ENCODE data around the gene PRRT4.

GRCh38 chr7:128399991-128400390, 38.5 kb upstream of the PRRT4 start:
- no peak for TF ChIP-seq EP300 (IDR thresholded peaks at IDR 0.05)
- TF ChIP-seq CTCF (IDR thresholded peaks at IDR 0.05): no peak
- no peak for TF ChIP-seq POLR2A (IDR thresholded peaks at IDR 0.05)

All from gastroesophageal sphincter (tissue), 3 donors.